Measurements from ENCODE around the gene NHLRC4. TPM values are rescaled to one million over a fixed set of nuclear protein-coding genes. Genes with fewer than 3 reads are reported as not detected.

NHLRC4 gene
- total and polyA plus RNA-seq, 2 of the 13 experiments (the other 11 are each of a cell fraction or from before 2014, with no cell fraction given), result 0.40 to 0.59 TPM

GRCh38 chr16:527015-527903 lies 39.5 kb upstream of the NHLRC4 start, which contains the start of gene CAPN15 (continued):
- peak; percentile 71 for TF ChIP-seq ZHX2 (IDR thresholded peaks at IDR 0.05; ENCODE audit: low read depth)
- peak; percentile 75 for TF ChIP-seq ZHX2 (CRISPR knock-in tag; IDR thresholded peaks at IDR 0.05; ENCODE audit: borderline replicate concordance)
- TF ChIP-seq ZNF891 (CRISPR knock-in tag; IDR thresholded peaks at IDR 0.05), result no peak
- no peak for TF ChIP-seq ZKSCAN5 (CRISPR knock-in tag; IDR thresholded peaks at IDR 0.05)
- no peak for TF ChIP-seq HNF1A (IDR thresholded peaks at IDR 0.05; ENCODE audit: low read depth)
- 0 out of 2 replicates have a peak, but pooled peaks have one; percentile 61 for TF ChIP-seq HNF1A (CRISPR knock-in tag; IDR thresholded peaks at IDR 0.05; ENCODE audit: borderline replicate concordance)
- TF ChIP-seq SMAD3 (CRISPR knock-in tag; IDR thresholded peaks at IDR 0.05), result no peak
- TF ChIP-seq, protein P1, sequence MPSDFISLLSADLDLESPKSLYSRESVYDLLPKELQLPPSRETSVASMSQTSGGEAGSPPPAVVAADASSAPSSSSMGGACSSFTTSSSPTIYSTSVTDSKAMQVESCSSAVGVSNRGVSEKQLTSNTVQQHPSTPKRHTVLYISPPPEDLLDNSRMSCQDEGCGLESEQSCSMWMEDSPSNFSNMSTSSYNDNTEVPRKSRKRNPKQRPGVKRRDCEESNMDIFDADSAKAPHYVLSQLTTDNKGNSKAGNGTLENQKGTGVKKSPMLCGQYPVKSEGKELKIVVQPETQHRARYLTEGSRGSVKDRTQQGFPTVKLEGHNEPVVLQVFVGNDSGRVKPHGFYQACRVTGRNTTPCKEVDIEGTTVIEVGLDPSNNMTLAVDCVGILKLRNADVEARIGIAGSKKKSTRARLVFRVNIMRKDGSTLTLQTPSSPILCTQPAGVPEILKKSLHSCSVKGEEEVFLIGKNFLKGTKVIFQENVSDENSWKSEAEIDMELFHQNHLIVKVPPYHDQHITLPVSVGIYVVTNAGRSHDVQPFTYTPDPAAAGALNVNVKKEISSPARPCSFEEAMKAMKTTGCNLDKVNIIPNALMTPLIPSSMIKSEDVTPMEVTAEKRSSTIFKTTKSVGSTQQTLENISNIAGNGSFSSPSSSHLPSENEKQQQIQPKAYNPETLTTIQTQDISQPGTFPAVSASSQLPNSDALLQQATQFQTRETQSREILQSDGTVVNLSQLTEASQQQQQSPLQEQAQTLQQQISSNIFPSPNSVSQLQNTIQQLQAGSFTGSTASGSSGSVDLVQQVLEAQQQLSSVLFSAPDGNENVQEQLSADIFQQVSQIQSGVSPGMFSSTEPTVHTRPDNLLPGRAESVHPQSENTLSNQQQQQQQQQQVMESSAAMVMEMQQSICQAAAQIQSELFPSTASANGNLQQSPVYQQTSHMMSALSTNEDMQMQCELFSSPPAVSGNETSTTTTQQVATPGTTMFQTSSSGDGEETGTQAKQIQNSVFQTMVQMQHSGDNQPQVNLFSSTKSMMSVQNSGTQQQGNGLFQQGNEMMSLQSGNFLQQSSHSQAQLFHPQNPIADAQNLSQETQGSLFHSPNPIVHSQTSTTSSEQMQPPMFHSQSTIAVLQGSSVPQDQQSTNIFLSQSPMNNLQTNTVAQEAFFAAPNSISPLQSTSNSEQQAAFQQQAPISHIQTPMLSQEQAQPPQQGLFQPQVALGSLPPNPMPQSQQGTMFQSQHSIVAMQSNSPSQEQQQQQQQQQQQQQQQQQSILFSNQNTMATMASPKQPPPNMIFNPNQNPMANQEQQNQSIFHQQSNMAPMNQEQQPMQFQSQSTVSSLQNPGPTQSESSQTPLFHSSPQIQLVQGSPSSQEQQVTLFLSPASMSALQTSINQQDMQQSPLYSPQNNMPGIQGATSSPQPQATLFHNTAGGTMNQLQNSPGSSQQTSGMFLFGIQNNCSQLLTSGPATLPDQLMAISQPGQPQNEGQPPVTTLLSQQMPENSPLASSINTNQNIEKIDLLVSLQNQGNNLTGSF (CRISPR knock-in tag; IDR thresholded peaks at IDR 0.05), result 0 out of 2 replicates have a peak, but pooled peaks have one; percentile 24
- peak; percentile 84 for TF ChIP-seq ZNF747 (CRISPR knock-in tag; IDR thresholded peaks at IDR 0.05; ENCODE audit: borderline replicate concordance)
- no peak for TF ChIP-seq ZNF138 (CRISPR knock-in tag; IDR thresholded peaks at IDR 0.05; ENCODE audit: low read depth)
- no peak for TF ChIP-seq TEAD2 (CRISPR knock-in tag; IDR thresholded peaks at IDR 0.05)
